Spleen (tissue), 7 donors: ENCODE results near the gene HPS4.

Source experiments
- CTCF ChIP-seq, 11 experiments: fragments of 200-600 bp in 7 of 11; fragments of 450-650 bp in 4 of 11; sonication (generic) in 4 of 11; IDR thresholded peaks in 8 of 11; conservative IDR thresholded peaks in 3 of 11; 1 replicate in 7 of 11; 2 replicates in 4 of 11; pipeline versions ENCODE4 v1.4.0 to v1.8.0; 2016 to 2021; ENCODE audit warnings: antibody characterized with exemption in 11 of 11, inconsistent platforms in 4 of 11, mild to moderate bottlenecking in 1 of 11
- POLR2AphosphoS5 ChIP-seq, 3 donors: sonication (generic); formaldehyde crosslinking; IDR thresholded peaks; one replicate each; pipeline ENCODE4 v1.5.1; 2017; ENCODE audit warnings: antibody characterized with exemption in 3 of 3
- donor health status: DM: no; HTN: no; CAD: no; lungs with moderate emphysema.
- donor health status: DM: no; HTN: no; CAD: no.
- donor health status: DM: no; HTN: no; CAD: no.

DNA sequence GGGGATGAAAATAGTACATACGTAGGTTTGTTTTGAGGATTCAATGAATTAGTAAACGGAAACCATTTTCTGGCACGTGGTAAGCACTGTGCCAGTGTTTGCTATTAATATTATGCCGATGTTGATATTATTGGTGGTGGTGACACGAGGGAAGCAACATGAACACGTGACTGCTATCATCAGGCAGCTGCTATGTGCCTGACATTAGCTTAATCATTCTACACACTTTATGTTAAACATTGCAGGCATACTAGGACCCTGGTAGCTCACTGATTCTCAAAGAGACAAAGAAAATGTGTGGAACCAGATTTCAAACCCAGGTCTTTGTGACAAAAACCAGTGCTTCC lies 750 bp upstream of the HPS4 start:
- no peak for TF ChIP-seq POLR2AphosphoS5 (IDR thresholded peaks at IDR 0.05)
- no peak for TF ChIP-seq CTCF (IDR thresholded peaks at IDR 0.05 in 8 of 11, conservative IDR thresholded peaks at IDR 0.05 in 3 of 11)
